GM21447 (cell line): Measurements from ENCODE around the gene ESPNL.
A peak's percentile ranks its signal among the peaks of the same experiment; 100 is the strongest.

Experiments
- ATAC-seq: cut with Tn5 transposase; IDR thresholded peaks from one replicate; pipeline ENCODE4 v1.9.1; 2021; ENCODE audit not compliant: unreplicated experiment

ESPNL gene

GRCh38 chr2:238098901-238099713 lies 1.0 kb upstream of the ESPNL start:
- ATAC-seq = peak; percentile 13

GRCh38 chr2:238099714-238100048 lies 459 bp upstream of the ESPNL start:
- no peak for ATAC-seq

GRCh38 chr2:238100821-238101771 lies 956 bp downstream of the ESPNL start:
- no peak for ATAC-seq

GRCh38 chr2:238101891-238102841 lies 2.0 kb downstream of the ESPNL start:
- ATAC-seq = no peak

GRCh38 chr2:238102865-238103264 lies 2.7 kb downstream of the ESPNL start:
- no peak for ATAC-seq

GRCh38 chr2:238103465-238104225 lies 3.5 kb downstream of the ESPNL start:
- no peak for ATAC-seq

- no peak for ATAC-seq
These were observed 4.1 kb downstream of the ESPNL start for GRCh38 chr2:238104226-238104690.

GRCh38 chr2:238104691-238105371 lies 4.7 kb downstream of the ESPNL start:
- ATAC-seq = no peak

- no peak for ATAC-seq
These were observed 5.6 kb downstream of the ESPNL start for GRCh38 chr2:238105506-238106338.

GRCh38 chr2:238106339-238106697 lies 6.2 kb downstream of the ESPNL start:
- no peak for ATAC-seq

GRCh38 chr2:238106698-238107524 lies 6.8 kb downstream of the ESPNL start:
- ATAC-seq = peak; percentile 21

- ATAC-seq = peak; percentile 67
These were observed 7.6 kb downstream of the ESPNL start for GRCh38 chr2:238107525-238108422.

- ATAC-seq = peak; percentile 80
These were observed 8.5 kb downstream of the ESPNL start for GRCh38 chr2:238108423-238109183.

GRCh38 chr2:238113611-238114010 lies 13.5 kb downstream of the ESPNL start:
- no peak for ATAC-seq

GRCh38 chr2:238114331-238114841 lies 14.2 kb downstream of the ESPNL start:
- ATAC-seq = no peak
